Measurements from ENCODE around the gene LRRC37B.
"Not testable (repeated sequence)": the region's sequence is repeated elsewhere in the genome, so short reads cannot be mapped to it uniquely, and the experiment has no call there.

GRCh38 chr17:32066863-32067642 is 59.9 kb downstream of the LRRC37B start:
- TF ChIP-seq FOXM1 (IDR thresholded peaks at IDR 0.05; ENCODE audit: borderline replicate concordance); SUZ12 (IDR thresholded peaks at IDR 0.05); BHLHE40 (IDR thresholded peaks at IDR 0.05; ENCODE audit: borderline replicate concordance); FOXK2 (IDR thresholded peaks at IDR 0.05); ARNT (IDR thresholded peaks at IDR 0.05); L3MBTL2 (conservative IDR thresholded peaks at IDR 0.05): not testable (repeated sequence)

Data from HEK293T (cell line).